OCI-LY7 (cell line): Measurements from ENCODE around the gene NDUFV1. TPM values are rescaled to one million over a fixed set of nuclear protein-coding genes. Genes with fewer than 3 reads are reported as not detected.
"Not testable (repeated sequence)": the region's sequence is repeated elsewhere in the genome, so short reads cannot be mapped to it uniquely, and the experiment has no call there.

Source experiments
- BruUV-seq: library from RNA; stranded (reverse); fragments of 400-500 nt; replicated peaks from 2 replicates; lab custom pipeline; 2021; lab: Mats Ljungman, UMichigan
- CTCF ChIA-PET: fragments of 300-600 bp; sonication (Branson Sonifier 250); formaldehyde crosslinking; loops from one replicate; lab custom pipeline; 2022; ENCODE audit warnings: antibody characterized with exemption; ENCODE audit not compliant: unreplicated experiment; lab: Charles Lee
- POLR2A ChIA-PET: fragments of 300-600 bp; sonication (Branson Sonifier 250); formaldehyde crosslinking; loops from one replicate; lab custom pipeline; 2022; ENCODE audit warnings: antibody characterized with exemption; lab: Charles Lee
- DNase-seq: peaks from one replicate; pipeline ENCODE4 v3.0.0-alpha.2; 2015; ENCODE audit warnings: low spot score
- H2AFZ ChIP-seq: fragments of 200-600 bp; sonication (generic), shearing (Covaris generic); 2 replicates; pipeline ENCODE4 v1.6.1; 2014; ENCODE audit warnings: mild to moderate bottlenecking, antibody characterized with exemption, low read length, moderate library complexity
- H3K27ac ChIP-seq: fragments of 200-600 bp; sonication (generic); 2 replicates; pipeline ENCODE4 v1.5.1; 2014; ENCODE audit warnings: mixed run types, low read depth, mild to moderate bottlenecking, moderate library complexity, low read length, inconsistent platforms; ENCODE audit not compliant: poor library complexity, severe bottlenecking
- H3K36me3 ChIP-seq: fragments of 200-600 bp; sonication (generic); 2 replicates; pipeline ENCODE4 v1.6.1; 2014; ENCODE audit warnings: mild to moderate bottlenecking, antibody characterized with exemption, low read length, moderate library complexity, mixed read lengths; ENCODE audit not compliant: insufficient read depth
- H3K4me1 ChIP-seq: fragments of 200-600 bp; sonication (generic); 2 replicates; pipeline ENCODE4 v1.5.1; 2014; ENCODE audit warnings: mild to moderate bottlenecking, low read length; ENCODE audit not compliant: insufficient read depth, poor library complexity, severe bottlenecking
- H3K4me2 ChIP-seq: fragments of 200-600 bp; sonication (generic); 2 replicates; pipeline ENCODE4 v1.6.1; 2014; ENCODE audit warnings: mild to moderate bottlenecking, low read length
- H3K4me3 ChIP-seq: fragments of 200-600 bp; sonication (generic); 2 replicates; pipeline ENCODE4 v1.5.1; 2014; ENCODE audit warnings: mild to moderate bottlenecking, low read depth, low read length; ENCODE audit not compliant: poor library complexity, severe bottlenecking
- H3K79me2 ChIP-seq: fragments of 200-600 bp; sonication (generic); 2 replicates; pipeline ENCODE4 v1.6.1; 2016; ENCODE audit warnings: low read depth, mild to moderate bottlenecking, low read length, moderate library complexity, mixed read lengths; ENCODE audit not compliant: insufficient read depth
- H3K9me2 ChIP-seq: fragments of 200-600 bp; sonication (generic); 2 replicates; pipeline ENCODE4 v1.6.1; 2016; ENCODE audit warnings: mild to moderate bottlenecking, low read length, mixed read lengths; ENCODE audit not compliant: insufficient read depth
- H3K9me3 ChIP-seq: fragments of 200-600 bp; sonication (generic); 2 replicates; pipeline ENCODE4 v1.6.1; 2014; ENCODE audit warnings: mild to moderate bottlenecking, mixed run types, low read length, mixed read lengths
- H4K20me1 ChIP-seq: fragments of 200-600 bp; sonication (generic); 2 replicates; pipeline ENCODE4 v1.6.1; 2014; ENCODE audit warnings: mild to moderate bottlenecking, antibody characterized with exemption, low read length, moderate library complexity, mixed read lengths; ENCODE audit not compliant: insufficient read depth
- EZH2phosphoT487 ChIP-seq: fragments of 200-600 bp; sonication (generic); IDR thresholded peaks from 2 replicates; pipeline ENCODE4 v1.6.1; 2018; ENCODE audit warnings: low read depth, borderline replicate concordance, mild to moderate bottlenecking, mixed run types, antibody characterized with exemption, low read length, moderate library complexity, mixed read lengths
- intact Hi-C: fragments of 100-400 bp; cut with micrococcal nuclease; formaldehyde crosslinking; loops from one replicate; pipeline ENCODE4 v1.10.0; 2022; ENCODE audit not compliant: unreplicated experiment
- total RNA-seq, 2 experiments: library from RNA; depleted of rRNA in 1 of 2; stranded (reverse); fragments of >200 nt in 1 of 2; shearing (Covaris generic) in 1 of 2; gene quantifications; 2 replicates each; pipeline ENCODE4 v1.2.3, GENCODE V29; 2014 to 2022
- TF ChIP-seq, protein P1 (sequence below): fragments of 200-600 bp; sonication (generic); conservative IDR thresholded peaks from 2 replicates; pipeline ENCODE4 v1.5.1; 2014; ENCODE audit warnings: mild to moderate bottlenecking, antibody characterized with exemption, low read length, moderate library complexity, mixed read lengths

The NDUFV1 gene
- total RNA-seq, 2 experiments from 2014 or later: 283 to 335 TPM

DNA sequence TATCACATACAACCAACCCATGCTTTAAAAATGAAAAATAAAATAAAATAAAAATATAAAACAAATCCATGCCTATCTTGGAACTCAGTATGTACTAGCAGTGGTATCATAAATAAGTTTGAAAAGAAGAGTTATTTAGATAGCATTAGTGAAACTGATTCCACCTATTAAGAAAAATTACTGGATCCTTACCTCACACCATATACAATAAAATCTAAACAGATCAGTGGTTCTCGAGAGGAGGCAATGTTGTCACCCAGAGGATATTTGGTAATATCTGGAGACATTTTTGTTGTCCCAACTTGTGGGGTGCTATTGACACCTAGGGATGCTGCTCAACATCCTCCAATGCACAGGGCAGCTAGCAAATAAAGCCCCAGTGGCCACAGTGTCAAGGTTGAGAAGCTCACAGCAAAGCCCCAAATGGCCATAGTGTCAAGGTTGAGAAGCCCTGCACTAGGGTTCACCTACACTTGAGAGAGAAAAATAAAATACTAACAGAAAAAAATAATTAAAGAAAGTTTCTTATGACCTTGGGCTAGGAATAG lies 9.9 kb upstream of the NDUFV1 start:
- Histone ChIP-seq H4K20me1 (no peaks in the 10 kb centered on the region), H3K36me3 (no peaks in the 10 kb centered on the region), H3K27ac (no peak overlapping the region), H3K4me2 (no peak overlapping the region), H2AFZ (no peak overlapping the region), H3K79me2 (no peaks in the 10 kb centered on the region), H3K4me3 (no peak overlapping the region), H3K9me2 (no peaks in the 10 kb centered on the region), H3K9me3 (peaks cover 6% of the 10 kb centered on the region; the same call in 1 of the 2 replicates), H3K4me1 (peaks cover 24% of the 10 kb centered on the region)
- POLR2A ChIA-PET: no interaction called here
- DNase-seq: no peak
- TF ChIP-seq, protein P1, sequence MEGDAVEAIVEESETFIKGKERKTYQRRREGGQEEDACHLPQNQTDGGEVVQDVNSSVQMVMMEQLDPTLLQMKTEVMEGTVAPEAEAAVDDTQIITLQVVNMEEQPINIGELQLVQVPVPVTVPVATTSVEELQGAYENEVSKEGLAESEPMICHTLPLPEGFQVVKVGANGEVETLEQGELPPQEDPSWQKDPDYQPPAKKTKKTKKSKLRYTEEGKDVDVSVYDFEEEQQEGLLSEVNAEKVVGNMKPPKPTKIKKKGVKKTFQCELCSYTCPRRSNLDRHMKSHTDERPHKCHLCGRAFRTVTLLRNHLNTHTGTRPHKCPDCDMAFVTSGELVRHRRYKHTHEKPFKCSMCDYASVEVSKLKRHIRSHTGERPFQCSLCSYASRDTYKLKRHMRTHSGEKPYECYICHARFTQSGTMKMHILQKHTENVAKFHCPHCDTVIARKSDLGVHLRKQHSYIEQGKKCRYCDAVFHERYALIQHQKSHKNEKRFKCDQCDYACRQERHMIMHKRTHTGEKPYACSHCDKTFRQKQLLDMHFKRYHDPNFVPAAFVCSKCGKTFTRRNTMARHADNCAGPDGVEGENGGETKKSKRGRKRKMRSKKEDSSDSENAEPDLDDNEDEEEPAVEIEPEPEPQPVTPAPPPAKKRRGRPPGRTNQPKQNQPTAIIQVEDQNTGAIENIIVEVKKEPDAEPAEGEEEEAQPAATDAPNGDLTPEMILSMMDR: no peak
- no peak for TF ChIP-seq EZH2phosphoT487
- BruUV-seq: no TSS peak
- intact Hi-C loops: no loop called here
- CTCF ChIA-PET: no interaction called here

DNA sequence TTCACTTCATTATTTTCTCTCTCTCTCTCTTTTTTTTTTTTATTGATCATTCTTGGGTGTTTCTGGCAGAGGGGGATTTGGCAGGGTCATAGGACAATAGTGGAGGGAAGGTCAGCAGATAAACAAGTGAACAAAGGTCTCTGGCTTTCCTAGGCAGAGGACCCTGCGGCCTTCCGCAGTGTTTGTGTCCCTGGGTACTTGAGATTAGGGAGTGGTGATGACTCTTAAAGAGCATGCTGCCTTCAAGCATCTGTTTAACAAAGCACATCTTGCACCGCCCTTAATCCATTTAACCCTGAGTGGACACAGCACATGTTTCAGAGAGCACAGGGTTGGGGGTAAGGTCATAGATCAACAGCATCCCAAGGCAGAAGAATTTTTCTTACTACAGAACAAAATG lies 9.3 kb upstream of the NDUFV1 start:
- intact Hi-C loops, H3K4me3 ChIP-seq, H3K4me2 ChIP-seq, H3K9me2 ChIP-seq, H3K36me3 ChIP-seq, H3K27ac ChIP-seq, H3K79me2 ChIP-seq, H3K9me3 ChIP-seq, H2AFZ ChIP-seq, CTCF ChIA-PET, POLR2A ChIA-PET, H4K20me1 ChIP-seq, DNase-seq, BruUV-seq: not testable (repeated sequence)
- H3K4me1 ChIP-seq: peaks cover 25% of the 10 kb centered on the region

DNA sequence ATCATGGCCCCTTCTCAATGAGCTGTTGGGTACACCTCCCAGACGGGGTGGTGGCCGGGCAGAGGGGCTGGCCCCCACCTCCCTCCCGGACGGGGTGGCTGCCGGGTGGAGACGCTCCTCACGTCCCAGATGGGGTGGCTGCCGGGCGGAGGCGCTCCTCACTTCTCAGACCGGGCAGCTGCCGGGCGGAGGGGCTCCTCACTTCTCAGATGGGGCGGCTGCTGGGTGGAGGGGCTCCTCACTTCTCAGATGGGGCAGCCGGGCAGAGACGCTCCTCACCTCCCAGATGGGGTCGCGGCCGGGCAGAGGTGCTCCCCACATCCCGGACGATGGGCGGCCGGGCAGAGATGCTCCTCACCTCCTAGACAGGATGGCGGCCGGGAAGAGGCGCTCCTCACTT lies 8.8 kb upstream of the NDUFV1 start:
- BruUV-seq: not testable (repeated sequence)

DNA sequence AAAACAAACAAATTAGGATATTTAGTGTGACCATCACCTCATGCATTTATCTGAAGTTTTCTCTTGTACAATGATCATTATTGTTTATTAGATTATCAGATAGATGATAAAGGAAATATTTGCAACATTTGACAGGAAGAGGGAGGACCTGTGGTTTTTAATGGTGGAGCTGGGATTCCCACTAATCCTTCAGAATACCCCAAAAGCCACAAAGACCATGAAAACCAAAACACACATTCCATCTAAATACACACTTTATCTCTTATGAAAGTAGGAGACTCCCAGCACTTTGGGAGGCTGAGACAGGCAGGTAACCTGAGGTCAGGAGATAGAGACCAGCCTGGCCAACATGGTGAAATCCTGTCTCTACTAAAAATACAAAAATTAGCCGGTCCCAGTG lies 7.6 kb upstream of the NDUFV1 start:
- ChIA-PET POLR2A (no interaction called here), CTCF (no interaction called here)
- peaks cover 25% of the 10 kb centered on the region for H3K4me1 ChIP-seq
- peaks cover 14% of the 10 kb centered on the region; the same call in 1 of the 2 replicates for H3K9me3 ChIP-seq
- no peak overlapping the region for H2AFZ ChIP-seq
- no peak overlapping the region for H3K27ac ChIP-seq
- H3K79me2 ChIP-seq: no peaks in the 10 kb centered on the region
- H3K4me2 ChIP-seq: no peak overlapping the region
- TF ChIP-seq, protein P1: no peak
- no peak for TF ChIP-seq EZH2phosphoT487
- H3K9me2 ChIP-seq: no peaks in the 10 kb centered on the region
- no peak for DNase-seq
- no peaks in the 10 kb centered on the region for H4K20me1 ChIP-seq
- H3K4me3 ChIP-seq: no peak overlapping the region
- BruUV-seq: no TSS peak
- H3K36me3 ChIP-seq: no peaks in the 10 kb centered on the region
- intact Hi-C loops: no loop called here

More for the DNA sequence above, 8.8 kb upstream of the NDUFV1 start:
- H2AFZ ChIP-seq, H3K4me2 ChIP-seq, H4K20me1 ChIP-seq, CTCF ChIA-PET, H3K79me2 ChIP-seq, DNase-seq, H3K36me3 ChIP-seq, H3K9me2 ChIP-seq, intact Hi-C loops, H3K27ac ChIP-seq, H3K4me3 ChIP-seq: not testable (repeated sequence)
- peaks cover 25% of the 10 kb centered on the region for H3K4me1 ChIP-seq
- H3K9me3 ChIP-seq: peaks cover 13% of the 10 kb centered on the region; the same call in 1 of the 2 replicates
- POLR2A ChIA-PET: interaction anchor here (1.0 kb wide), 1 partner anchor 10 kb away, joined by 3 read pairs; no protein-coding TSS in a partner anchor
